ENCODE measurements around the gene TSHZ2.
A peak's percentile ranks its signal among the peaks of the same experiment; 100 is the strongest.
"Not testable (repeated sequence)": the region's sequence is repeated elsewhere in the genome, so short reads cannot be mapped to it uniquely, and the experiment has no call there.

TSHZ2 gene

DNA sequence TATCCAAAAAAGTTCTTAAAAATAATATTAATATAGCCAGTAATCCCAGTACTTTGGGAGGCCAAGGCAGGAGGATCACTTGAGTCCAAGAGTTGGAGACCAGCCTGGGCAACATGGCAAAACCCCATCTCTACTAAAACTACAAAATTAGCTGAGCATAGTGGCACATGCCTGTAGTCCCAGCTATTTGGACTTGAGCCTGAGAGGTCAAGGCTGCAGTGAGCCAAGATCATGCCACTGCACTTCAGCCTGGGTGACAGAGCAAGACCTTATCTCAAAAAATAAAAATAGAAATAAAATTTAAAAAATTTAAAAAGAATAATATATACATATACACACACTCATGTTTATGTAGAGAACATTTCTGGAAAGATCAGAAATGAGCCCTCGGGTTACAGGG lies 441.7 kb downstream of the TSHZ2 start:
- DNase-seq (ENCODE audit: low spot score), result not testable (repeated sequence)

GRCh38 chr20:53419693-53420460 lies 447.7 kb downstream of the TSHZ2 start:
- no peak for DNase-seq (ENCODE audit: low spot score)

GRCh38 chr20:53421343-53421742 lies 449.2 kb downstream of the TSHZ2 start:
- DNase-seq (ENCODE audit: low spot score), result no peak

DNA sequence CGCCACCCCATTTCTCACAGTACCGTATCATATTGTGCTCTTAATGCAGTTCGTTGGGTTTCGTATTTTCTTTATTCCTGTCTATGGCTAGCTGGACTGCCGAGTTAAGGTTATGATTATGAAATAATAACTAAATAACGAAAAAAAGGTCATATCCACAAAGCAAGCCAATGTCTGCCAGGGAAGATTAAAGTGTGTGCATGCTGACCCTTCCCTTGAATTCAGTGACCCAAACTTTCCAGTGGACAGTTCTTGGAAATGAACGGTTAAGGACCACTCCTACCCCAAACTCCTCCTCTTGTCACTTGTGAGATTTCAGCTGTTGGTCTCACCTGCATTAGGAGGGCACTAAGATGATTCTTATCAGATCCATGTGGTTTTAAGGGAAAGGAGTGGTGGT lies 449.9 kb downstream of the TSHZ2 start:
- no peak for DNase-seq (ENCODE audit: low spot score)

GRCh38 chr20:53423587-53424146 lies 451.5 kb downstream of the TSHZ2 start:
- DNase-seq (ENCODE audit: low spot score), result no peak

GRCh38 chr20:53425481-53425880 lies 453.3 kb downstream of the TSHZ2 start:
- DNase-seq (ENCODE audit: low spot score), result no peak

DNA sequence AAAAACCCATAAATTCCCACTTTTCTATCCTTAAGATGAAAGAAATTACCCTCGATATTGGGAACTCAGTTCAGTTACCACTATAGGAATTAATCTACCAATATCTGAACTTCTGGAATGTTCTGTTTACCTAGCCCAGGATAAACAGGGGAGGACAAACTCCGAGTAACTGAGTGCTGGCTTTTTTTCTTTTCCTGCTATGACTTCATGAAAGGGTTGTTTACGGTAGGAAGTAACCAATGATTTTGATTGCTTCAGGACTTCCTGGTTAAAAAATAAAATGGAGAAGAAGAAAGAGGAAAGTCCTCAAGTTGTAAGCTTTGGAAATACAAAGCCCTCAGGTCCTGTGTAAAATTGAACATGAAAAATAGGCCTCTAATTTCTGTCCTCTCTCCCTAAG lies 453.8 kb downstream of the TSHZ2 start:
- no peak for DNase-seq (ENCODE audit: low spot score)

GRCh38 chr20:53426766-53427312 lies 454.7 kb downstream of the TSHZ2 start:
- no peak for DNase-seq (ENCODE audit: low spot score)

DNA sequence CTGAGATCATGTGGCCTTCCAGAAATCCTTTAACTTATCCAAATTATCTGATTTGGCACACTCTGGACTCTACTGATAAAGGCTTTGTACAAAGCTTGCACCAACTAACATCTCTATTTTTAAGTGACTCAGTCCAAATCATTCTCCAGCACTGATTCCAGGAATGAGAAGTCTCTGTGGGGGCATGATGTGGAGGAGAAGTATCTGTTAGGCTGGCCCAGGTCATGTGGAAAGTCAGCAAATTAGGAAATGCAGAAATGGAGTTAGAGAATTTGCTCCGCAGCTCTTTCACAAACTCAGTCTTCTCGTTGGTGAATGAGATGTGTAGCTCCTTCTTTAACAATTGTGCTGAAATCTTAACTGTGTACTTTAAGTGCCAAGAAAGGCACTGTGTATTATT lies 455.8 kb downstream of the TSHZ2 start:
- no peak for DNase-seq (ENCODE audit: low spot score)

DNA sequence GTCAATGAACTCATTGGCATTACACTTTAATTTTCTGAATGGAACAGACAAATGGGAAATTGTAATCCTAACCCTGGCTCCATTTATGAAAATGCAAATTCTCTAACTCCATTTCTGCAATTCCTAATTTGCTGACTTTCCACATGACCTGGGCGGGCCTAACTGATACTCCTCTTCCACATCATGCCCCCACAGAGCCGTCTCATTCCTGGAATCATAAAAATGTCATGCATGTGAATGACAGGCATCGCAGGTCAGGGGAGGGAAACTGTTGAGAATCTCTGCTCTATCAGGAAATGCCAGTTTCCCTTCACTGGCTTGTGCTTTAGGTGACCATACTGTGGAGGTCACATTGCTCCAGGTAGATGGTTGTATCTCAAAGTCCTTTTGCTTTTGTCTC lies 456.4 kb downstream of the TSHZ2 start:
- no peak for DNase-seq (ENCODE audit: low spot score)

- peak; percentile 23 for DNase-seq (ENCODE audit: low spot score)
These were observed 456.8 kb downstream of the TSHZ2 start for GRCh38 chr20:53428996-53429395.

DNA sequence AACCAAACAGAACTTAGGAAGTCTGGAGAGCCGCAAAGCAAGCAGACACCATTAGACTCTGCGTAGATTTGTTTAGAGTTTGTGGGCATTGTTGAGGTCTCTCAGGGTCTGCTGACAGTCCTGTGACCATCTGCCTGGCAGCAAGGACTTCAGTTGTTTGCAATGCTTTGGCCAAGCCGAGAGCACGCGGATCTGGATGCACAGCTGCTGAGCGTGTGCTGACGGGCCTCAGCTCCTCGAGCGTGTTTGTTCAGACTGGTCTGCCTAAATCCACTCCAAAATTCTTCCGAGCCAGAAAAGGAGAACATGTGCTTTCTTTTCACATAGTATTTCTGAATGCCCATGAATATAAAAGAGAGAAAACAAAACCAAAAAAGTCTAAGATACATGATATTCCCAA lies 462.5 kb downstream of the TSHZ2 start:
- DNase-seq (ENCODE audit: low spot score), result no peak

GRCh38 chr20:53436927-53437326 lies 464.8 kb downstream of the TSHZ2 start:
- not testable (repeated sequence) for DNase-seq (ENCODE audit: low spot score)

GRCh38 chr20:53438368-53438767 lies 466.2 kb downstream of the TSHZ2 start:
- DNase-seq (ENCODE audit: low spot score), result no peak

DNA sequence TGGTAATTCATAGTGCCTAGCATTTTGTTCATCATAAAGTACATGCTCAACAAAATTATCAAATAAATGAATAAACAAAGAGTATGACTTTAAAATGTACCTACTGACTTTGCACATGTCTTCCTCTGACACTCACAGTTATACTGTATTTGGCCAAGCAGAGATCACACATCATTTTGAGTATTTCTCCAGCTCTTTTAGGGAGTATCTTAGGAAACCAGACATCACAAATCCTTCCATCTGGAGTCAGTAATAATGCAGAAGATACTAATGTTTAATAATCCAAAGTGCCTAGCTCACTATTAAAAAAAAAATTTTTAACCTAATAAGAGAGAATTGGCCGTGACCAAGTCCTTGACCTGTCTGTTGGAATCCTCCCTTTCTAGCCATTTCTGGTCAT lies 466.9 kb downstream of the TSHZ2 start:
- no peak for DNase-seq (ENCODE audit: low spot score)

- no peak for DNase-seq (ENCODE audit: low spot score)
These were observed 467.5 kb downstream of the TSHZ2 start for GRCh38 chr20:53439616-53440015.

DNA sequence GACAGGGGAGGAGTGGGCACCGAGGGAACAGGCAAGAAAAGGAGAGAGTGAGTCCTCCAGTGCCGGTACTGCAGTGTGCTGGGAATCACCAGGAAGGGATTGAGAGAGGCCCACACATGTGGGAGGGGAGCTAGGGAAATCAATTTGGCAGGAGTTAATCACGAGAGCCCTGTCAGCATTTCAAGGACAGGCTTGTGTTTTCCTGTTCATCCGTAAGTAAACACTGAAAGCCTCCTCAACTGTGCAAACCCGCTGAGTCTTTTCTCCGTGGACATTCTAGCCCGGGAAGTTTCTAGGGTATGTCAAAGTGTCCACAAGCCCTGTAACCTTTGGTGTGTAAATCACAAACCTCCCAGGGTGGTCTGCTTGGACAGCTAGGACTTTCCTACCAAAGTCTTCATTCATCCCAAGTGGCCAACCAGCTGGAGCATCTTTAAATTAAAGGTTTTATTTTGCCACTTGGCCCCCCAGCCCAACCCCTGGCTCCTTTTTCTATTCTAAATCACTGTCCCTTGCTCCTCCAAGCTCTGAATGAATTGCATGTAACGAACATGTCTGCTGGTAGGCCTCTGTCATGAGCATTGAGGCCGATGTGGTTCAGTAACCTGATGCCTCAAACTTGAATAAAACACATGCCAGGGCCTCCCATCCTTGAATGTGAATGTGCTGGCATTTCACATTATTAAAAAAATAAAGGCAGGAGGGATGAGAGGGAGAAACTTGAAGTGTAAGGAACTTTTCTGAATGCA lies 472.4 kb downstream of the TSHZ2 start:
- DNase-seq (ENCODE audit: low spot score), result no peak

GRCh38 chr20:53445321-53445731 lies 473.2 kb downstream of the TSHZ2 start:
- DNase-seq (ENCODE audit: low spot score), result no peak

GRCh38 chr20:53445932-53446331 lies 473.8 kb downstream of the TSHZ2 start:
- no peak for DNase-seq (ENCODE audit: low spot score)

GRCh38 chr20:53447316-53447715 lies 475.2 kb downstream of the TSHZ2 start:
- no peak for DNase-seq (ENCODE audit: low spot score)

- no peak for DNase-seq (ENCODE audit: low spot score)
These were observed 476.3 kb downstream of the TSHZ2 start for GRCh38 chr20:53448426-53448825.

DNA sequence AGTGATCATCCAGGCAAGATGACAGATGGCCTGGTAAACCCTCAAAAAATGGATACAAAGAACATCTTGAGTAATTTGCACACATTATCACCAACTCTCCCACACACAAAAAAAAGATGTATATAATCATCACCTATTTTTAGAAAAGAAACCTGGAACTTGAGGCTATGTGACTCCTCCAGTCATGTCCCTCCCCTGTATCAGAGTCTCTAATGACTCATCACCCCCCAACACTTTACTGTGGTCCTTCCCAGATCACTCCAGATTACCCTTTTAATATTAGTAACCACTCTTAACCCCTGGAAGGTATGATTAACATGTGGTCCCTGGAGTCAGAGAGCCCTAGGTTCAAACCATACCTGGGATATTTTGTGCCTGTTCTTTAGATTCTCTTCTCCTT lies 476.7 kb downstream of the TSHZ2 start:
- no peak for DNase-seq (ENCODE audit: low spot score)

DNA sequence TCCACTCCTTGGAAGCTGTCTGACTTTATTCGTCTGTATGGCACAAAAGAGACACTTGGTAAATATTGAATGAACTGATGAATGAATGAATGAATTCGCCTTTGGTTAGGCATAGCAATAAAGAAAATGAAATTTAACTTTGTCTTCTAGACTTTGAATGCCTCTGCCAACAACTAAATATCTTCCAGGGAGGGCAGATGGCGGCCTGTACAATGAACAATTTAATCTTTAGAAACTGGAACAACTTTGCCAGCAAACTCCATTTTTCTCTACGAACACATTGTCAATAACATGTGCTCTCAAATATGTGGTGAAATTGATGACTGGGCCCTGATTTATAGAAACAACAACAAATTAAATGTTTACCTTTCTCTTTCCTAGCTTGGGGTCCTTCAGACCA lies 480.9 kb downstream of the TSHZ2 start:
- DNase-seq (ENCODE audit: low spot score), result no peak

All from SW480 (cell line).